MCF 10A (cell line): ENCODE data around the gene CCDC78. TPM values are rescaled to one million over a fixed set of nuclear protein-coding genes. Genes with fewer than 3 reads are reported as not detected.

Experiments
- BruUV-seq: library from RNA; stranded (reverse); fragments of 400-500 nt; replicated peaks from 2 replicates; lab custom pipeline; 2021; lab: Mats Ljungman, UMichigan
- CTCF ChIA-PET: fragments of 300-600 bp; sonication (Branson Sonifier 250); formaldehyde crosslinking; extraction: SDS; loops from one replicate; lab custom pipeline; 2021; ENCODE audit warnings: antibody characterized with exemption, inconsistent platforms; lab: Yijun Ruan, JAX
- POLR2A ChIA-PET: fragments of 300-600, 350-650 bp; sonication (Branson Sonifier 250); formaldehyde crosslinking; extraction: SDS; loops from one replicate; lab custom pipeline; 2020; ENCODE audit warnings: antibody characterized with exemption, inconsistent platforms; lab: Yijun Ruan, JAX
- DNase-seq: peaks from one replicate; pipeline ENCODE4 v3.0.0-alpha.2; 2018; ENCODE audit not compliant: unreplicated experiment
- H3K27ac Mint-ChIP-seq: one replicate; pipeline ENCODE4 v1.8.0; 2022; ENCODE audit warnings: mild to moderate bottlenecking, low read depth, mixed read lengths; ENCODE audit not compliant: unreplicated experiment
- H3K27me3 Mint-ChIP-seq: one replicate; pipeline ENCODE4 v1.8.0; 2022; ENCODE audit warnings: mixed read lengths; ENCODE audit not compliant: insufficient read depth, unreplicated experiment
- H3K36me3 Mint-ChIP-seq: one replicate; pipeline ENCODE4 v1.8.0; 2022; ENCODE audit warnings: mild to moderate bottlenecking, moderate library complexity, mixed read lengths; ENCODE audit not compliant: insufficient read depth, unreplicated experiment
- H3K4me1 Mint-ChIP-seq: one replicate; pipeline ENCODE4 v1.8.0; 2022; ENCODE audit warnings: mixed read lengths; ENCODE audit not compliant: insufficient read depth, unreplicated experiment
- H3K4me3 Mint-ChIP-seq: one replicate; pipeline ENCODE4 v1.8.0; 2022; ENCODE audit warnings: mild to moderate bottlenecking, moderate library complexity, mixed read lengths; ENCODE audit not compliant: unreplicated experiment
- H3K9me3 Mint-ChIP-seq: one replicate; pipeline ENCODE4 v1.8.0; 2022; ENCODE audit warnings: mixed read lengths; ENCODE audit not compliant: unreplicated experiment
- intact Hi-C: fragments of 100-400 bp; cut with micrococcal nuclease; formaldehyde crosslinking; loops from 2 replicates; pipeline ENCODE4 v1.14.1; 2022
- total RNA-seq: library from RNA; stranded (reverse); gene quantifications from 2 replicates; pipeline ENCODE4 v1.2.3, GENCODE V29; 2022
- TF ChIP-seq, protein P1 (sequence below): fragments of 200-600 bp; IDR thresholded peaks from one replicate; pipeline ENCODE4 v1.8.0; 2022; ENCODE audit warnings: antibody characterized with exemption, mild to moderate bottlenecking; ENCODE audit not compliant: unreplicated experiment

The CCDC78 gene
- total RNA-seq, 1 experiment from 2014 or later: 6.0 TPM

DNA sequence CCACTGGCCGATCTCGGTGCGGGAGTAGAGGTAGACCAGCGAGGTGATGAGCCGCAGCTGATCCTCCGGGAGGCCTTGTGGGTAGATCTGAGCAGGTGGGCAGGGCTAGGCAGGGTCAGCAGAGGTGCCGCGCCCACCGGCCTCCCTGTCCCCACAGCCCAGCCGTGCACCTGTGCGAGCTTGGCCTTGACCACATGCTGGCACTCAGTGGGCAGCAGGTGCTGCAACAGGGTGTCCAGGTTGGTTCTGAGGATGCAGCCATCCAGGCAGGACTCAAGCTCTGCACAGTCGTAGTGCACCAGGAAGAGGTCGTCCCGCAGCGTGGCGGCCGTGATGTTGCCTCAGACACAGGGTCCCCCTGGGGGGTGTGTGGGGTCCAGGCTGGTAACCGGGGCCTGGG lies 46.7 kb upstream of the CCDC78 start:
- H3K36me3 Mint-ChIP-seq: no peaks in the 10 kb centered on the region
- no peaks in the 10 kb centered on the region for H3K4me1 Mint-ChIP-seq
- H3K4me3 Mint-ChIP-seq: no peak overlapping the region
- H3K27me3 Mint-ChIP-seq: no peaks in the 10 kb centered on the region
- no TSS peak for BruUV-seq
- CTCF ChIA-PET: interaction anchor here (1.0 kb wide), 1 partner anchor 10 kb away, joined by 3 read pairs; no protein-coding TSS in a partner anchor
- H3K9me3 Mint-ChIP-seq: no peaks in the 10 kb centered on the region
- H3K27ac Mint-ChIP-seq: no peak overlapping the region
- POLR2A ChIA-PET: interaction anchor here (0.7 to 3.0 kb wide), 4 partner anchors 10 to 61 kb away, joined by 3 to 23 read pairs (median 10); partner anchors contain the start of gene MSLN
- TF ChIP-seq, protein P1, sequence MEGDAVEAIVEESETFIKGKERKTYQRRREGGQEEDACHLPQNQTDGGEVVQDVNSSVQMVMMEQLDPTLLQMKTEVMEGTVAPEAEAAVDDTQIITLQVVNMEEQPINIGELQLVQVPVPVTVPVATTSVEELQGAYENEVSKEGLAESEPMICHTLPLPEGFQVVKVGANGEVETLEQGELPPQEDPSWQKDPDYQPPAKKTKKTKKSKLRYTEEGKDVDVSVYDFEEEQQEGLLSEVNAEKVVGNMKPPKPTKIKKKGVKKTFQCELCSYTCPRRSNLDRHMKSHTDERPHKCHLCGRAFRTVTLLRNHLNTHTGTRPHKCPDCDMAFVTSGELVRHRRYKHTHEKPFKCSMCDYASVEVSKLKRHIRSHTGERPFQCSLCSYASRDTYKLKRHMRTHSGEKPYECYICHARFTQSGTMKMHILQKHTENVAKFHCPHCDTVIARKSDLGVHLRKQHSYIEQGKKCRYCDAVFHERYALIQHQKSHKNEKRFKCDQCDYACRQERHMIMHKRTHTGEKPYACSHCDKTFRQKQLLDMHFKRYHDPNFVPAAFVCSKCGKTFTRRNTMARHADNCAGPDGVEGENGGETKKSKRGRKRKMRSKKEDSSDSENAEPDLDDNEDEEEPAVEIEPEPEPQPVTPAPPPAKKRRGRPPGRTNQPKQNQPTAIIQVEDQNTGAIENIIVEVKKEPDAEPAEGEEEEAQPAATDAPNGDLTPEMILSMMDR: no peak
- intact Hi-C loops: no loop called here
- DNase-seq: no peak

DNA sequence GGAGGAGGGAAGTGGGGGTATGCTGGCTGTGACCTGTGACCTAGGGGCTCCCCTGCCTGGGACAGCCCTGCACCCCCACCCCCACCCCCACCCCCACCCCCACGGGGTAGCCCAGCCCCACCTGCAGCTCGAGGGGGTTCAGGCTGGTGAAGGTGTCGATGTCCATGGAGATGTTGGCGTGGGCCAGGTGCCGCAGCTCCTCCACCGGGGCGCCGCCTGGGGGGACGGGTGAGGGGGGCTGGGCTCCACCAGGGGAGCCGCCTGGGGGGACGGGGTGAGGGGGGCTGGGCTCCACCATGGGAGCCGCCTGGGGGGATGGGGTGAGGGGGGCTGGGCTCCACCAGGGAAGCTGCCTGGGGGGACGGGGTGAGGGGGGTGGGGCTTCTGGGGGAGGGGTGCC lies 44.2 kb upstream of the CCDC78 start:
- CTCF ChIA-PET: no interaction called here
- TF ChIP-seq, protein P1: no peak
- Mint-ChIP-seq H3K4me1 (no peaks in the 10 kb centered on the region), H3K4me3 (no peak overlapping the region), H3K36me3 (no peaks in the 10 kb centered on the region), H3K27me3 (no peaks in the 10 kb centered on the region), H3K9me3 (no peaks in the 10 kb centered on the region), H3K27ac (no peak overlapping the region)
- intact Hi-C loops: no loop called here
- POLR2A ChIA-PET: interaction anchor here (1.2 to 3.0 kb wide), 2 partner anchors 9 to 13 kb away, joined by 3 to 17 read pairs; no protein-coding TSS in a partner anchor
- no TSS peak for BruUV-seq
- DNase-seq: no peak

DNA sequence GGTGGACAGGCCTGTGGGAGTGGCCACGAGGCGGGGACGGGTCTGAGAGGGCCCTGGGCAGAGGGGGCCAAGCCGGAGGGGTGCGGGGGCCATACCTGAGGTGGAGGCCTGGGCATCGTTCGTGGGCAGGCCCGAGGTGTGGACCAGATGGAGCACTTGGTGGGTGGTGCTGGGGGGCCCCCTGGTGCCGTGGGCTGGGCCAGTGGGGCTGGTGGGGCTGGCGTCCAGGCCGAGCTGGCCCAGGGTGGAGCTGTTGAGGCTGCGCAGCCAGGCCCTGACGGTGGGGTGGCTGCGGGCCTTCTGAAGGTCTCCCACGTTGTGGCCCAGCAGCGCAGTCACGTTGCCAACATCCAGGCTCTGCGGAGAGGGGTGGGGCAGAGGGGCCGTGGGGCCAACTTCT lies 43.7 kb upstream of the CCDC78 start:
- intact Hi-C loops: no loop called here
- Mint-ChIP-seq H3K4me1 (no peaks in the 10 kb centered on the region), H3K4me3 (no peak overlapping the region), H3K9me3 (no peaks in the 10 kb centered on the region), H3K27me3 (no peaks in the 10 kb centered on the region), H3K27ac (no peak overlapping the region), H3K36me3 (no peaks in the 10 kb centered on the region)
- TF ChIP-seq, protein P1: no peak
- POLR2A ChIA-PET: interaction anchor here (1.2 kb wide), 1 partner anchor 8 kb away, joined by 3 read pairs; no protein-coding TSS in a partner anchor
- no peak for DNase-seq
- BruUV-seq: no TSS peak
- CTCF ChIA-PET: interaction anchor here (0.7 to 0.8 kb wide), 2 partner anchors 8 to 9 kb away, joined by 4 to 5 read pairs; no protein-coding TSS in a partner anchor

DNA sequence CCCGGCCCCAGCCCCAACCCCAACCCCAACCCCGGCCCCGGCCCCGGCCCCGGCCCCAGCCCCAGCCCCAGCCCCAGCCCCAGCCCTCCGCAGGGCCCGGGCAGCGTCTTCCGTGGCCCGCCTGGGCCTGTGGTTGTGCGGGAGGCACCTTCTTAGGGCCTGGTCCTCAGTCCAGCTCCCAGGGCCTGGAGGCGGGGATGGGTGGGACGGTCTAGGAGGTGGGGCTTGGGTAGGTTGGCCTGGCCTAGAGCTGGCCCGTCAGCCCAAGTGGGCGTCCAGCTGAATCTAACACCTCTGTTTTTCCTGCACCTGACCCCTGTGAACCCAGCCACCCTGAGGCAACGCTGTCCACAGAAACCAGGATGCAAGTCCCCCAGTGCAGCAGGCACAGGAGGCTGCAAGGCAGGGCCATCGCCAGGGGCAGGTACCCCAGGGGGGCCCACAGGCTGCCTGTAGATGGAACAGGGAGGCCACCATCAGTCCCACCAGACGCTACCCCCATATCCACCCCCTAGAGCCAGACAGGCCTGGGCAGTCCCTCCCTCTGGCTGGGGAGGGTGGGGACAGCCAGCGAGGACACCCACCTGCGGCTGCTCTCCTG lies 43.0 kb upstream of the CCDC78 start:
- CTCF ChIA-PET: interaction anchor here (0.7 to 0.8 kb wide), 2 partner anchors 8 to 10 kb away, joined by 4 to 5 read pairs; no protein-coding TSS in a partner anchor
- TF ChIP-seq, protein P1: no peak
- no peak for DNase-seq
- intact Hi-C loops: no loop called here
- H3K27ac Mint-ChIP-seq: no peak overlapping the region
- no peaks in the 10 kb centered on the region for H3K4me1 Mint-ChIP-seq
- no peaks in the 10 kb centered on the region for H3K9me3 Mint-ChIP-seq
- no peaks in the 10 kb centered on the region for H3K36me3 Mint-ChIP-seq
- no peaks in the 10 kb centered on the region for H3K27me3 Mint-ChIP-seq
- POLR2A ChIA-PET: interaction anchor here (1.2 kb wide), 1 partner anchor 8 kb away, joined by 3 read pairs; no protein-coding TSS in a partner anchor
- H3K4me3 Mint-ChIP-seq: no peak overlapping the region
- BruUV-seq: no TSS peak
